HG03439 (cell line): ENCODE measurements around the gene INTS11.

ENCODE experiments used
- ATAC-seq: cut with Tn5 transposase; IDR thresholded peaks from one replicate; pipeline ENCODE4 v1.9.1; 2021; ENCODE audit warnings: mild to moderate bottlenecking, moderate library complexity; ENCODE audit not compliant: unreplicated experiment

The INTS11 gene

DNA sequence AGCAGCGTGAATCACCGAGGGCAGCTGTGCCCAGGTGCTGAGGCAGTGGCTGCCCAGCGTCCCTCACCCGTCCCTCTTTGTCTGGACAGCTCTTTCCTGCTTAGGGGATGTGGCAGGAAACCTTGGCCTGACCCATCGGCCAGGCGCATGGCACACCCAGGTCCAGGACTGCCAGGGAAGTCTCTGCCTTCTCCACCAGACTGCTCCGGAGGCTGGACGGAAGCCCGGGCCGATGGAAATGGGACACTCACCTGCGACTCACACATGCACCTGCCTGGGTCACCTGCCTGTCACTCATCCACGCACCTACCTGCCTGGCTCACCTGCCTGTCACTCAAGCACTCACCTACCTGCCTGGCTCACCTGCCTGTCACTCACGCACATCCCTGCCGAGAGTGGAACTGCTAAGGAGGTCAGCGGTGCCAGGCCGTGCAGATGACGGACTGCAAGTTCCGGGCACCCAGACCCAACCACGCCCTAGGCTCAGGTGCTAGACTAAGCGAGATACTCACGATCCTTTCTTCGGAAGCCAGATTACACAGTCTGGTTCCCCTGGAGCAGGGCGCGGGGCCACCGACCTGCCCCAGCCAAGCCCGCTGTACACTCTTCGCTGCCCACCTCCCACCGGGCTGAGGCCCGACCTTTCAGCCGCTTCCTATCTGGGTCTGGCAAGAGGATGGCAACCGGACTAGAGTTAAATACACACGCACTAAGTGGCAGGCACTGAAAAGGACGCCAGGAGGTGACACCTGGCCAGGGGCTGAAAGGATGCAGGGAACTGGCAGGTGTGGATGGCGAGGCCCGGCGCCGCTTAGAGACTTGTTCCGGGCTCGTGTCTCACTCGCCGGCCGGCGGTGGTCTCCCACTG, 51.9 kb downstream of the INTS11 start:
- ATAC-seq = peak; percentile 10

DNA sequence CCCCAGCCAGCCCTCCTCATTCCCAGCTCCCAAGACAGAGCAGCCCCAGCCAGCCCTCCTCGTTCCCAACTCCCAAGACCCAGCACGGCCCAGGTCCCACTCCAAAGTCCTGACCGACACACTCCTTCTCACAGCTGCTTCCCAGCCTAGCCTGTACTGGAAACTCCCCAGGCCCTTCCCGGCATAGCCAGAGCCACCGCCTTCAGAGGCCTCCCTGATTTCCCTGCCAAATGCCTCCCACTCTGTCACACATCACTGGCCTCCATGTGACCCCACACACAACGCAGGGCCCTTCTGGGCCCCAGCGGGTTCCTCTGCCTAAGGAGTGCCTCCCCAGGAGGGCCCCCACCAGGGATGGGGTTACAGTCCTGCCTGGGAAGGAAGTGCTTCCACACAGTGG, 53.6 kb downstream of the INTS11 start:
- no peak for ATAC-seq

DNA sequence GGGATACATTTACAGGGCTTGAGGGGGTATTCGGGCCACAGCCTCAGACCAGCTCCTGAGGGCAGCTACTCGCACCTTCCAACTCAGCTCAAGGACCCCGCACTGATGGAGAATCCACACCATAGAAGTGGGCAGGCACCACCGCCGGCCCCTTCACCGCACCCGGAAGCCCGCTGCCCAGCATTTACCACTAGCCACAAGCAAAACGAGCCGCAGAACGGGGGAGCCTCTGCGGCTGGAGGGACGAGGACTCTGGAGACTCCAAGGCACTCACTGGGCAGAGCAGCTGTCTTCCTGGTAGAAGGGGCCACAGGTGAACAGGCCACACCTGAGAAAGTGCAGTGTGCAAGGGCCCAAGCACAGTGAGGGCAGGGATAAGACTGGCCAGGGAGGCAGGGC, 56.2 kb downstream of the INTS11 start:
- ATAC-seq = no peak

DNA sequence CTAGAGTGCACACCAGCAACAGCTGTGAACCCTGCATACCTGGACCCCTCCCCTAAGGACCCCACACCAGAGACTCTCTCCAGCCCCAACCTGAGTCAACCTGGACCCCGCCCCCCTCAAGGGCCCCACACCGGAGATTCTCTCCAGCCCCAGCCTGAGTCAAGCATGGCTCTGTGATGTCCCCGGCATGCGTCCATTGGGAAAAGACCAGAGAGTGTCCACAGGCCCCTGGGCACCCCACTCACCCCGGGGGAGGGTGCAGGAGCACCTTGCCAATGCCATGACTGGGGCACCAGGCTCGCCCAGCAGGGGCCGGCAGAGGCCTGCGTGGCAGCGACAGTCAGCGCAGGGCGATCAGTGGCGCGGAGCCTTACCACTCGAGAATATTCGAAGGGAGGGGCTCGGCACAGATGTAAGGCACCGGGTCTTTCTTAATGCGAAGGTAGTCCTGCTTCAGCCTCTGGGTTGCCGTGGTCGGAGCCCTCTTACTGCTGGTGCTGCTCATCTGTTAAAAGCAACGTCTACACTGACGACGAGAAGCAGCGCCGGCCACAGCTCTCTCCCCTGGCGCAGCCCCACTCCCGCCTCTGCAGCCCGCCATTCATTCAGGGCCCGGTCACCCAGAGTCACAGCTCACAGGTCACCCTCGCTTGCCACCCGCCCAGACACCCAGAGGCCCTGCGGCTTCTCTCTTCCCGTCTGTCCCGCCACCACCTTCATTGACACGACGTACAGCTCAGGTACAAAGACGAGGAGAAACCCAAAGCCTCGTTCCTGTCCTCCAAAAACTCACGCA, 56.8 kb downstream of the INTS11 start:
- no peak for ATAC-seq

DNA sequence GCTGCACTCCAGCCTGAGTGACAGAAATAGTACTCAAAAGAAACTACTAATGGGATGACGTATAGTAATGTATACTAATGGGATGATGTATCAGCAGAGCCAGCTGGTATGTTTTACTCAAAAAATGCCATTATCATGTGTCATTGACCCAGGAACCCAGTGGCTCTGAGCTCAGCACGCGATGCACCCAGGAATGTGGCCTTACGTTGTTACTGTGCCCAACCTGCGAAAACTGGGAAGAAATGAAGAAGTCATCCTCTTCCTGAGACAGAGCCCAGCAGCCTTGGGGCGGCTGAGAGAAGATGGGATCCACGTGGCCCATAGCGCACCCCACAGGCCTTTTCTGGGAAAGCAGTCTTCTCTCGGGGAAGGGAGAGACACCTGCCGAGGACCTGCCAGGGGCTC, 59.6 kb downstream of the INTS11 start:
- no peak for ATAC-seq

DNA sequence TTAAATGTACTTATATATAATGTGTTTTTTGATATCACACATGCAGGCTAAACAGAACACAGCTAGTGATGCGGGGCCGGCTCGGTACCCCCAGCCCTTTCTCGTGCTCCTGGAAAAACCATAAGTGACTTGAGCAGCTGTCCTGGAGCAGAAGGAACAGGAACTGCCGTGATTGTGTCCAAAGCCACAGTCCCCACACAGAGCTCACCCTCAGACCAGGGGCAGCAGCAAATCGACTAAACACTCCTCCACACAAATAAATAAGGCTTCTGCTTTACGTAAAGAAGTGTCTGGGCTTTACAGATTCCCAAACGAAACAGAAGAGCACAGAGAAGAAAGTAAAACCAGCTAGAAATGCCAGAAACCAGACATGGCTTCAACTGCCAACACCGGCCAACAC, 60.4 kb downstream of the INTS11 start:
- ATAC-seq = no peak

DNA sequence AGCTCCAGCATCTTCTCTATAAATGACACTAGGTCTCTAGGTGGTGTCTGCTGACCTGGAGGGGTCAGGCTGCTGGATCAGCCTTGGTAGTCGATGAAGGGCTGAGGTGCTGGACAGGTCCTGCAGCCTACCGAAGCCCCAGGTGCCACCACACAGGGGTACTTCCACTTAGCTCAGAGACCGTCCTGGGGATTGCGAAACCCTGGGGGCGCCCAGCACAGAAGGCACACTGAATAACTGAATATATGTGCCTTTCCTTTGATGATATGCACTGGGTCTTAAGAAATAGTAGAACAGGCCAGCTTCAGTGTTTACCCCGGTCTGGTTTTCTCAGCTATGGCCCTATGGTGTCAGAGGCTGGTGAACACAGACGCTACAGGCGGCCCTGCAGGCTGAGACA, 61.7 kb downstream of the INTS11 start:
- ATAC-seq = no peak

DNA sequence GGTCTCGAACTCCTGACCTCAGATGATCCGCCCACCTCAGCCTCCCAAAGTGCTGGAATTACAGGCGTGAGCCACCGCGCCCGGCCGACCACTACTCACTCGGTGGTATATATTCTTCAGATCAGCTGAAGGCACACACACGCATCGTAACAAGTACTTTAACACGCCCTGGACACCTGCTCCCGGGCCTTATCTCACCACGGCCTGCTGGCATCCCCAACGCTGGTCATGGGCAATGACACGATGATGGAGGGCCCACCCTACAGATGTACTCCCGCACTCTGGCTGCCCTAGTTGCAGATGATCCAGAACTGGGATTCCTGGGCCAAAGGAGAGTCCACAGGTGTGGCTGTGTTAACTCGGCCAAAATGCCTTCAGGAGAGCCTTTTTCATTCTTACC, 62.4 kb downstream of the INTS11 start:
- no peak for ATAC-seq
